NCI-H128 (cell line): ENCODE data around the gene MICU1.
"Not testable (repeated sequence)": the region's sequence is repeated elsewhere in the genome, so short reads cannot be mapped to it uniquely, and the experiment has no call there.

ENCODE experiments used
- DNase-seq: peaks from one replicate; lab custom pipeline; 2025; ENCODE audit not compliant: unreplicated experiment; lab: John Stamatoyannopoulos, UW

Gene MICU1

DNA sequence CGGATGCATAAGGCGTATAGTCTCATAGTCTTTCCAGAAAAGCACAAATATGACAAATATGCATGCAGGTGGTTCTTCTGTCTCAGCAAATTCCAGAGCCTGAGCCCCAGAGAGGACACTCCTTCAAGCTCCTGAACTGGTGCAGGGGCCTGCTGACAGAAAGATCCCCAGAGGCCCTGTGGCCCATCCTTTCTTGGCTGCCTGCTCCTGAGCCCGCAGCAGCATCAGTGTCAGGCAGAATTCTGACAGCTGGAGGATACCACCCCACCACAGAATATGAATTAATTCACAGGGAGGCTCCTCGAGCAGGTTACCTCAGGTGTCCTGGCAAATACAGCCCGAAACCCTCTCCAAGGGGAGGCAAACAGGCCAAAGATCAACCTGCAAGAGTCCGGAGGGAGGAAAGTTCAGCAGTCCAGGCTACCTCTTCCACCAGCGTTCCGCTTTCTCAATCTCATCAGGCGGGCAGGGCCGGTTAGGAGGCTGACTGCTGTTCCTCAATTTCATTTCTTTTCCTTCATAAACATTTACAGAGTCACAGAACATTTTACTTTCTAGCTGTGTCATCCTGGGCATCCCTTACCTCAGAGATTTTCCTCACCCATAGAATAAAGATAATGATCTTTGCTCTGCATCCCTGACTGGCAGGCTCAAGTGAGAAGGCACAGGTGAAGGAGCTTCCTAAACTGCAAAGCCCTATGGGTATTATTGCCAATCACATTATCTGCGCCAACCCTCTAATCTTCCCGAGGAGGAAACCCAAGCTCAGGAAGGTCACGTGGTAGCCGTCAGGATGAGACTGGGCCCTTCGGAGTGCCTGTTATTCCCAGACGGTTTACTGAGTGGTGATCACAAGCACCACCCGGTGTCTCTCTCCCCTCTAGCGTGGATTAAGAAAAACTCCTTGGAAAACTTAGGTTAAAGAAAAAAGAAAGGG is 272.6 kb downstream of the MICU1 start:
- DNase-seq: no peak

DNA sequence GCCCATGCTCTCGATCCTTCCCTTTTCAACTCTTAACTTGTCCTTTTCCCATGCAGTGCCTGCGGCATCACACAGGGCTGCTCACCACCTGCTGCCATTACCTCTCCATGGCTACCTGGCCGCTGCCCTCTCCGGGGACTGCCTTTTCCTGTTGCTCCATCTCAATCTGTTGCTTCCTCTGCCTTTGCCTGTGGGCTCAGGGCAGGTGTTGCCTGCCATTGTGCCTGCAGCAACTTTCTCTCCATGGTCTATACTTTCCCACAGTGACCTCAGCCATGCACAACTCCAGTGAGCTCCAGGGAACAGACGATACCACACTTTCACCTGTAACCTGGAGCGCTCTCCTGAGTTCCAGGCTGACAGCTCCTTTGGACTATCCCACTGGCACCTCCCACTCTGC is 274.4 kb downstream of the MICU1 start:
- no peak for DNase-seq

- DNase-seq: no peak
These were observed 276.4 kb downstream of the MICU1 start for GRCh38 chr10:72349438-72349837.

DNA sequence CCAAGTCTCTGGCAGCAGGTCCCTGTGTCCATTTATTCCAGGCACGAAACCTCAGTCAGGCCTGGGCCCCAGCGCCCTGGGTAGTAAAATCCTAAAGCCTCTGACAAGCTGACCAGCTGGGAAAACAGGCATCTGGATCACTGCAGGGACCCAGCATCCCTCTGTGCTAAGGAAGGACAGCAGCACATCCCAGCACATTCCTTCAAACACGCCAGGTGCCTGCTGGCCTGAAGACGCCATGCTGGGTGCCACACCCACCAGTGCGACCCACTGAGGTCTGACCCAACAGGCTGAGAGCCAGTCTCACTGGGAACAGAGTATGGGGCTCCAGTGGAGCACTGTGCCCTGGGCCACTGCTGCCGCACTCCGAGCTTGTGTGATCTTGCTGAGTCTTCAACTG is 277.6 kb downstream of the MICU1 start:
- no peak for DNase-seq

GRCh38 chr10:72346117-72346516 is 279.8 kb downstream of the MICU1 start:
- not testable (repeated sequence) for DNase-seq

DNA sequence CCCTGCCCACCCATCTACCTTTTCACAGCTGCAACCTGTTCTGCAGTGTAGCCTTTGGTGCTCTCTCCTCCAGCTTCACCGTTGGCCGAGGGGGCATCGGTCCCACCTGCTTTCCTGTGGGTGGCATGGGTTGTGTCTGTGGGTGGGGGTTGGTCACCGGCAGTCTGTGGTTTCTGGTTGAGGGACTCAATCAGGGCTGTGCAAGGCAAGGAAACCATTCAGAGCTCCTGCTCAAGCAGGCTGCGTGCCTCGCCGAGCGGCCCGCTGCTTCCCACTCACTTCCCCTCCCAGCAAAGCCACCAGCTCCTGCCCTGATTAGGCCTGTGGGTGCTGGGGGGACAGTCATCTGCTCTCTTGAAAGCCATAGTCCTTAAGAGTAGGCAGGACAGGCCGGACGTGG is 280.9 kb downstream of the MICU1 start:
- no peak for DNase-seq

- no peak for DNase-seq
These were observed 283.0 kb downstream of the MICU1 start for GRCh38 chr10:72342911-72343310.

- DNase-seq: no peak
These were observed 285.2 kb downstream of the MICU1 start for GRCh38 chr10:72340510-72341261.

DNA sequence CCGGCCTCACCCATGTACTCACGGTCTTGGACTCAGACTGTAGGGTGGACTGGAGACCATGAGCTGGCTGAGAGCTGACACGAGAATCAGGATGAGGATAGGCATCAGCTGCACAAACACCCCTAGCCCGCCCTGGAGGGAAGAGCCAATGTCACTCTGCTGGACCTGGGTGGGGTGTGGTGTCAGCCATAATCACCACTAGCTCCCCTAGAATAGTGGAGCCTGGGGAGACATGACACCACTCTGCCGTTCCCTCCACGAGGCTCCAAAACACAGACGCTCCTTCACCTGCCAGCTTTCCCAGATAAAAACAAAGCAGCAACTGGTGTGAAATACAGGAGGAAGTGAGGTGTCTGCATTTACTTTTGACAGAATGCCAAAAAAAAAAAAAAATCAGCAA is 287.7 kb downstream of the MICU1 start:
- DNase-seq: no peak

GRCh38 chr10:72337722-72338121 is 288.2 kb downstream of the MICU1 start:
- DNase-seq: no peak

GRCh38 chr10:72337039-72337629 is 288.7 kb downstream of the MICU1 start:
- no peak for DNase-seq

DNA sequence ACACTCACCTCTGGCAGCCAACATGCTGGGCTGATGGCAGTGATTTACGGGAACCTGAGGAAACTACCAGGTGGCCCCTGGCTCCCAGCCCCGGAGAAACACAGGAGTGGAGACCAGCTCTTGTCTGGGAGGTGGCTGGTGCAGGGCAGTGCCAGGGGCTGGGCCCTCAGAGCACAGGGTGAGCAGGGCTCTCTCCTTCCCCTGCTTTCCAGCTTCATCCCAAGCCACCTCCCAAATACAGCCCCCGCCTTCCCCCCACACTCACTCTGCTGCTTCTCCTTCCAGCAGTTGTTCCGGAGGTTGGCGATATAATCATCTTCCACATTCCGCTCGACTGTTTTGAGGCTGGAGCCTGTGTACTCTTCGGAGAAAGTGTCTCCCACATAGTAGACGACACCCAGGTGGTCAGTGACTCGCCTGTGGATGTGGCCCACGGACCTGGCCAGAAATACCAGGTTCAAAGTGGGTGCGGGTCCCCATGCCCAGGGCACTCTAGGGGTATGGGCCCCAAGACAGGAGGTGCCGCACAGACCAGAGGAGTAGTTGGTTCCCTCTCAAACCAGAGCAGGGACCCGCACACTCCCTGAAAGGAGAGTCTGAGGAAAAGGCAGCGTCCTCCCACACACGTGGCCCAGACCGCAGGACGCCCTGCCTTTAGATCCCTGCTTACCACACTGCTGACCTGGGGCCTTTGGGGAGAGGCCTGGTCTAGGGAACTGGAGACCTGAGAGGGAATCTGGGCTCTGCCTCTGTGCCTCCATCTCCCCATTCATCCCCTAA is 289.4 kb downstream of the MICU1 start:
- DNase-seq: no peak

- DNase-seq: no peak
These were observed 290.3 kb downstream of the MICU1 start for GRCh38 chr10:72335394-72336258.

DNA sequence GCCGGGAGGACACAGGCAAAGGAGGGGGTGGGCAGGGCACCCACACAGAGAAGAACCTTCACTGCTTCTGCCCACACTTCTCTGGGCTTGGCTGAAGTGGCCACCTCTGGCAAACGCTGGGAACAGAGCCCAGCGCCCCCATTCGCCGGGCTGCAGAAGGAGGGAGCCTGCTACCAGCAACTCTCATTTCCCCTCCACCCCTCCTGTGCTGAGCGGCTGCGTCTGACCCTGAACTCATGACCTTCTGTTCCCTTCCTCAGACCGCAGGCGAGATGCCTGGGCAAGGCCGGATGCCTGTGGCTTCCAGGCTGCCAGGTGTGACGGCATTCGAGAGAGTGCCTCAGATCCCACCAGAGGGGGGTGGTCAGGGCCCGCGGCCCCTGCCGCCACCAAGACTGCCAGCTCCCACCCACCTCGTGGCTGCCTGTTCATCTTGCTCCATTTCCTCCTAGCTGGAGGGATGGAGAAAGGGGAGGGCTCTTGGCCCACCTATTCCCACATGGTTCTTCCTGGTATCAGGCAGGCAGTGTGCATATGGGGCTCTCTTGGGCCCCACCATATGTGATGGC is 291.0 kb downstream of the MICU1 start:
- DNase-seq: no peak

GRCh38 chr10:72334196-72334824 is 291.6 kb downstream of the MICU1 start:
- DNase-seq: peak; percentile 50

DNA sequence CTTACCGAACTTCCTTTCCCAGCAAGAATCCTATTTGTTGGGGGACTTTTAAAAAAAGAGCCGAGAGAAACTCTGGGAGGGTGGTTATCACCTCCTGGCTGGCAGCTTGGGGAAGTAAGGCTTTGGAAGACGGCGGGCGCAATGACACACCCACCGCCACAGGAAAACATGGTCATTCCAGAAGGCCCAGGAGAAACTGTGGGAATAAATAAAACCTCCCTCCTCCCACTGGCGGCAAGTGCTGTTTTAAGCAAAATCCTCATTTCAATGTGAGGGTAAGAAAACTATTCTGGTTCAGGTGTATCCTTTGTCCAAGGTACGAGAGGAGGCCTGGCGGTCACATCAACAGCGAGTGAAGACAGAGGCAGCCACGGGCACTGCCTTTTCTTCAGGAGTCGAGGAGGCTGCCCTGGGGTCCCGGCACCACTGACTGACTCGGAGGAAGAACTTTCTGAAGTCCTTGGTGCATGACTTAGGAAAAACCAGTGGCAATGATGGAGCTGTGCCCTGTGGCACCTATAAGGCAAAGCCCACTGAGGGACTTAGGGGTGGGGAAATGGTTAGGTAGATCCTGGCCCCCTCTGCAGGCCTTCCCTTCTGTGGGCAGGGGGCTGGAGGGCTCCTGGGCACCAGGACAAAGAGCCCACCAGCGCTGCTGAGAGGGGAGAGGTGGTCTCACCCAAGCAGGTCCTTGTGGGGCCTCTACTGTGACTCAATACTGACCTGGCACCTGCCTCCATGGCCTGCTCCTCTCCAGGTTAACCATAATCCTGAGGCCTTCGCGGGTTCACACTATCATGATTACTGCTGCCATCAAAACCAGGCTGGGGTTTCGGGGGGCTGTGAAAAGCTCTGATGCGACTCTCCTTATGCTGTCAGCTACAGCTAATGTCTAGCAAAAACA is 292.5 kb downstream of the MICU1 start:
- no peak for DNase-seq

DNA sequence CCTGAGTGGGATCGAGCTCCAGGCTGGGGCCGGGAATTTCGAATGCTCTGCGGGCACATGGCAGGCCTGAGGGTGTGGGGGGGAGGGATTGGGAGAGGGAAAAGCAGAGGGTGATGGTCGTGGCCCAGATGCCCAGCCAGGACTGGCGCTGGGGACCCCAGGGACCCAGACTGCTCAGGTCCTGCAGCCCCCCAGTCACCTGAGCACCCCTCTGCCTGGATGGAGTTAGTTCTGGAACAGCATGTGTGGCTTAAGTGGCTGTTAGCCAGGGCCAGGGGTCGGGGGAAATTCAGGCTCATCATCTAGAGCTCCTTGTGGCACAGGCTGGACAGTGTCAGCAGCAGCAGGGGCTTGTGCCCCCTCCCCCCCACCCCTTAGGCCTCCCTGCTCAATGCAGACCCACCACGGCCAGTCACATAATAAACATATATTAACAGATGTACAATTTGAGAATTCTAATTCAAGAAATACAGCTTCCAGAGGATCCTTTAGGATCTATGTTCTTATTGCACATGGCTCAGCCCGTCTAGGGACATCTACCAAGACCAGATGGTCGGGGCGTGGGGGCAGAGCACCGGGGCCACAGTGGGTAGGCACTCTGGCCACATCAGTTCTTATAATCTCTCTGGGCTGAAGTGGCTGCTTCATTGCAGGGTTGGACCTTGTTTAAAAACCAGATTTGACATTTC is 293.3 kb downstream of the MICU1 start:
- no peak for DNase-seq
